Right lobe of liver (tissue), 6 donors: ENCODE measurements around the gene LGALS14. TPM values are rescaled to one million over a fixed set of nuclear protein-coding genes. Genes with fewer than 3 reads are reported as not detected.
"Not testable (repeated sequence)": the region's sequence is repeated elsewhere in the genome, so short reads cannot be mapped to it uniquely, and the experiment has no call there.

ENCODE experiments used
- ATAC-seq, 4 donors: fragments of 200-7000 bp; cut with Tn5 transposase; one replicate each; pipeline ENCODE4 v1.9.1; 2020; ENCODE audit warnings: mild to moderate bottlenecking in 4 of 4, moderate library complexity in 4 of 4
- DNase-seq, 3 donors: peaks; one replicate each; pipeline ENCODE4 v3.0.0-alpha.2; 2020
- H3K27ac ChIP-seq, 3 donors: fragments of 200-600 bp; one replicate each; pipeline ENCODE4 v1.8.0; 2022
- H3K27me3 ChIP-seq, 2 donors: fragments of 200-600 bp; one replicate each; pipeline ENCODE4 v1.8.0; 2022
- H3K36me3 ChIP-seq, 4 donors: fragments of 200-600 bp; sonication (generic) in 1 of 4; one replicate each; pipeline versions ENCODE4 v1.5.1 to v1.8.0; 2017 to 2022; ENCODE audit warnings: control low read depth in 1 of 4
- H3K4me1 ChIP-seq, 4 donors: fragments of 200-600 bp; sonication (generic) in 1 of 4; one replicate each; pipeline versions ENCODE4 v1.5.1 to v1.8.0; 2017 to 2022; ENCODE audit warnings: control low read depth in 1 of 4
- H3K4me3 ChIP-seq, 3 donors: fragments of 200-600 bp; one replicate each; pipeline ENCODE4 v1.8.0; 2022
- H3K9me3 ChIP-seq, 4 donors: fragments of 200-600 bp; sonication (generic) in 1 of 4; one replicate each; pipeline versions ENCODE4 v1.5.1 to v1.8.0; 2017 to 2022; ENCODE audit warnings: control low read depth in 1 of 4
- POLR2A ChIP-seq: fragments of 450-650 bp; IDR thresholded peaks from one replicate; pipeline ENCODE4 v1.6.1; 2017; ENCODE audit warnings: antibody characterized with exemption, mild to moderate bottlenecking
- WGBS: methylation state at CpG from one replicate; pipeline ENCODE4 v1.1.6; 2018; ENCODE audit warnings: low coverage, low lambda C conversion rate; ENCODE audit not compliant: insufficient coverage; ENCODE audit errors: missing lambda C conversion rate; 5-methylcytosine and 5-hydroxymethylcytosine counted together
- intact Hi-C, 2 donors: fragments of 100-400 bp; cut with DNase I; formaldehyde crosslinking; loops; one replicate each; pipeline versions ENCODE4 v1.11.2 to v1.14.1; 2022
- total RNA-seq, 6 experiments: library from RNA; depleted of rRNA in 2 of 6; stranded (reverse); fragments of >200 nt in 2 of 6; fragmentation: NEBNext Ultra II Directional in 3 of 6; extraction: Animal tissue kit (Norgen Biotek cat#: 25700) in 3 of 6; gene quantifications; one replicate each; pipeline versions ENCODE4 v1.1.0 to v1.2.4, GENCODE V29; 2016 to 2023
- TF ChIP-seq, protein P1 (sequence below), 4 donors: fragments of 200-600 bp in 3 of 4; fragments of 450-650 bp in 1 of 4; IDR thresholded peaks; one replicate each; pipeline versions ENCODE4 v1.5.1 to v1.8.0; 2016 to 2022; ENCODE audit warnings: antibody characterized with exemption in 4 of 4, mild to moderate bottlenecking in 2 of 4
- donor health status: DM: no; HTN: yes; CAD: no.
- donor health status: DM: no; HTN: no; CAD: no.
- donor health status: DM: no; HTN: no; CAD: no.
- donor health status: DM: no; HTN: yes; CAD: no.
- donor health status: DM: no; HTN: yes; CAD: no.

LGALS14 gene
- total RNA-seq, 6 experiments from 2014 or later, result not detected

- Histone ChIP-seq H3K4me3 (no peak overlapping the region), H3K27me3 (no peaks in the 10 kb centered on the region), H3K36me3 (no peaks in the 10 kb centered on the region), H3K27ac (no peak overlapping the region), H3K9me3 (no peaks in the 10 kb centered on the region), H3K4me1 (no peaks in the 10 kb centered on the region)
- DNase-seq (no peak), ATAC-seq (no peak)
- WGBS, result 58% methylated on average over 4 of the region's 4 CpGs
- TF ChIP-seq, protein P1, sequence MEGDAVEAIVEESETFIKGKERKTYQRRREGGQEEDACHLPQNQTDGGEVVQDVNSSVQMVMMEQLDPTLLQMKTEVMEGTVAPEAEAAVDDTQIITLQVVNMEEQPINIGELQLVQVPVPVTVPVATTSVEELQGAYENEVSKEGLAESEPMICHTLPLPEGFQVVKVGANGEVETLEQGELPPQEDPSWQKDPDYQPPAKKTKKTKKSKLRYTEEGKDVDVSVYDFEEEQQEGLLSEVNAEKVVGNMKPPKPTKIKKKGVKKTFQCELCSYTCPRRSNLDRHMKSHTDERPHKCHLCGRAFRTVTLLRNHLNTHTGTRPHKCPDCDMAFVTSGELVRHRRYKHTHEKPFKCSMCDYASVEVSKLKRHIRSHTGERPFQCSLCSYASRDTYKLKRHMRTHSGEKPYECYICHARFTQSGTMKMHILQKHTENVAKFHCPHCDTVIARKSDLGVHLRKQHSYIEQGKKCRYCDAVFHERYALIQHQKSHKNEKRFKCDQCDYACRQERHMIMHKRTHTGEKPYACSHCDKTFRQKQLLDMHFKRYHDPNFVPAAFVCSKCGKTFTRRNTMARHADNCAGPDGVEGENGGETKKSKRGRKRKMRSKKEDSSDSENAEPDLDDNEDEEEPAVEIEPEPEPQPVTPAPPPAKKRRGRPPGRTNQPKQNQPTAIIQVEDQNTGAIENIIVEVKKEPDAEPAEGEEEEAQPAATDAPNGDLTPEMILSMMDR (IDR thresholded peaks at IDR 0.05), result no peak
- TF ChIP-seq POLR2A, result no peak
- intact Hi-C loops, result no loop called here
Measured at GRCh38 chr19:39710333-39710890, 6.1 kb downstream of the LGALS14 start.

GRCh38 chr19:39720144-39720543 is 15.9 kb downstream of the LGALS14 start:
- H3K27ac ChIP-seq, H3K36me3 ChIP-seq, H3K9me3 ChIP-seq, H3K4me1 ChIP-seq, intact Hi-C loops, H3K27me3 ChIP-seq, H3K4me3 ChIP-seq, DNase-seq, ATAC-seq: not testable (repeated sequence)
- WGBS, result 49% methylated on average over 3 of the region's 3 CpGs

DNA sequence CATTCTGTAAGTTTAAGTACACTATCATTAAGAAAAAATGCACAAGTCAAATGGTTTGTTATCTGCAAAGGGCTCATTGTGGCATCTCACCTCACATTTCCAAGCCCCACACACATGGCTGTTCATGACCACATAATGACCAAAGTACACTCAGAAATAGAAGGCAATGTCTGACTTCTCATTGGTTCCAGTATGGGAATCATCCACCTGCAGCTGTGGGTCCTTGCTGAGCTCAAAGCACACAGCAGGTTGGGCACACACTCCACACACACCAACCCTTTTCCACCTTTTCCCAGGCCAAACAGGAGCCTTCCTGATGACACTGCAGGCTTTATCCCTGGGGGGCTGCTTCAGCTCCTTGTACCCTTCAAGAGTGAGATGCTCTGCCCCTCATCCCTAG is 21.7 kb downstream of the LGALS14 start:
- Histone ChIP-seq H3K4me1 (no peaks in the 10 kb centered on the region), H3K27me3 (no peaks in the 10 kb centered on the region), H3K4me3 (no peak overlapping the region), H3K9me3 (no peaks in the 10 kb centered on the region), H3K27ac (no peak overlapping the region), H3K36me3 (no peaks in the 10 kb centered on the region)
- DNase-seq, result no peak
- no peak for ATAC-seq
- no peak for TF ChIP-seq POLR2A
- TF ChIP-seq, protein P1 (IDR thresholded peaks at IDR 0.05), result no peak
- intact Hi-C loops, result no loop called here

GRCh38 chr19:39727070-39727800 is 23.0 kb downstream of the LGALS14 start:
- no peaks in the 10 kb centered on the region for H3K27me3 ChIP-seq
- H3K27ac ChIP-seq, result no peak overlapping the region
- ATAC-seq, result no peak
- no peaks in the 10 kb centered on the region for H3K9me3 ChIP-seq
- TF ChIP-seq POLR2A, result no peak
- TF ChIP-seq, protein P1 (IDR thresholded peaks at IDR 0.05), result no peak
- no peak for DNase-seq
- H3K4me3 ChIP-seq, result no peak overlapping the region
- WGBS, result 61% methylated on average over 10 of the region's 10 CpGs
- H3K4me1 ChIP-seq, result no peaks in the 10 kb centered on the region
- intact Hi-C loops, result no loop called here
- H3K36me3 ChIP-seq, result no peaks in the 10 kb centered on the region

GRCh38 chr19:39728040-39728439 is 23.8 kb downstream of the LGALS14 start:
- no peak for ATAC-seq
- no peaks in the 10 kb centered on the region for H3K27me3 ChIP-seq
- 60% methylated on average over 4 of the region's 6 CpGs for WGBS
- TF ChIP-seq, protein P1 (IDR thresholded peaks at IDR 0.05), result no peak
- TF ChIP-seq POLR2A, result no peak
- intact Hi-C loops, result no loop called here
- no peaks in the 10 kb centered on the region for H3K36me3 ChIP-seq
- no peak overlapping the region for H3K4me3 ChIP-seq
- no peak for DNase-seq
- H3K4me1 ChIP-seq, result no peaks in the 10 kb centered on the region
- no peak overlapping the region for H3K27ac ChIP-seq
- H3K9me3 ChIP-seq, result no peaks in the 10 kb centered on the region
